GM12878 (cell line): Measurements from ENCODE around the gene ADAMTSL4. TPM values are rescaled to one million over a fixed set of nuclear protein-coding genes. Genes with fewer than 3 reads are reported as not detected.
A peak's percentile ranks its signal among the peaks of the same experiment; 100 is the strongest.

Experiments
- ATAC-seq: fragments of 200-7000 bp; cut with Tn5 transposase; 3 replicates; pipeline ENCODE4 v1.9.1; 2020; ENCODE audit warnings: mild to moderate bottlenecking, moderate library complexity
- BruUV-seq: library from RNA; stranded (reverse); fragments of 400-500 nt; replicated peaks from 2 replicates; lab custom pipeline; 2021; lab: Mats Ljungman, UMichigan
- CTCF ChIA-PET: fragments of 300-600 bp; sonication (Branson Sonifier 250); formaldehyde crosslinking; extraction: SDS; loops from one replicate; lab custom pipeline; 2021; ENCODE audit warnings: inconsistent platforms; lab: Yijun Ruan, JAX
- POLR2A ChIA-PET: fragments of 350-600 bp; formaldehyde crosslinking; extraction: SDS; loops from one replicate; lab custom pipeline; 2021; ENCODE audit warnings: inconsistent platforms; lab: Charles Lee
- RAD21 ChIA-PET: fragments of 300-600 bp; sonication (Branson Sonifier 250); formaldehyde crosslinking; loops from one replicate; lab custom pipeline; 2023; ENCODE audit warnings: antibody characterized with exemption; ENCODE audit not compliant: unreplicated experiment; lab: Charles Lee
- SMC1A ChIA-PET: fragments of 300-600 bp; sonication (Branson Sonifier 250); formaldehyde crosslinking; loops from one replicate; lab custom pipeline; 2023; ENCODE audit not compliant: unreplicated experiment, uncharacterized antibody; lab: Charles Lee
- DNase-seq: peaks from one replicate; pipeline ENCODE4 v3.0.0-alpha.2; 2011; ENCODE audit warnings: low read depth, low spot score
- FAIRE-seq: peaks from 3 replicates; lab custom pipeline; 2011; peaks lifted over from hg19 to GRCh38; lab: Jason Lieb, UNC
- H2AFZ ChIP-seq: 2 replicates; pipeline ENCODE4 v1.6.0; 2011; ENCODE audit warnings: low read depth, low read length, control low read depth; ENCODE audit not compliant: control insufficient read depth
- H3K27ac ChIP-seq: 2 replicates; pipeline ENCODE4 v1.5.1; 2011; ENCODE audit warnings: control low read depth; ENCODE audit not compliant: control insufficient read depth, insufficient read depth
- H3K27me3 ChIP-seq, 2 experiments: replicated peaks in 1 of 2; 2 replicates each; pipeline versions ENCODE4 v1.6.0 to v1.6.1; 2011; ENCODE audit warnings: low read length in 1 of 2; ENCODE audit not compliant: control insufficient read depth in 2 of 2, insufficient read depth in 2 of 2
- H3K36me3 ChIP-seq, 2 experiments: 2 replicates each; pipeline ENCODE4 v1.5.1; 2011; ENCODE audit warnings: low read length in 1 of 2; ENCODE audit not compliant: control insufficient read depth in 2 of 2, insufficient read depth in 2 of 2
- H3K4me1 ChIP-seq: 2 replicates; pipeline ENCODE4 v1.6.1; 2011; ENCODE audit warnings: mild to moderate bottlenecking, low read length, moderate library complexity, mixed read lengths; ENCODE audit not compliant: control insufficient read depth, insufficient read depth
- H3K4me2 ChIP-seq: 2 replicates; pipeline ENCODE4 v1.6.0; 2011; ENCODE audit warnings: control low read depth; ENCODE audit not compliant: control insufficient read depth, insufficient read depth
- H3K4me3 ChIP-seq: fragments of 200-600 bp; sonication (generic); 2 replicates; pipeline ENCODE4 v1.5.1; 2016
- H3K79me2 ChIP-seq: 2 replicates; pipeline ENCODE4 v1.6.0; 2011; ENCODE audit warnings: low read length; ENCODE audit not compliant: control insufficient read depth, insufficient read depth
- H3K9ac ChIP-seq: 2 replicates; pipeline ENCODE4 v1.8.0; 2011; ENCODE audit warnings: low read length, control low read depth, mixed read lengths; ENCODE audit not compliant: control insufficient read depth, insufficient read depth
- H3K9me3 ChIP-seq: replicated peaks from 3 replicates; pipeline ENCODE4 v1.5.1; 2011; ENCODE audit warnings: mild to moderate bottlenecking, low read length; ENCODE audit not compliant: control insufficient read depth, insufficient read depth
- H4K20me1 ChIP-seq: 2 replicates; pipeline ENCODE4 v1.6.0; 2011; ENCODE audit not compliant: control insufficient read depth, insufficient read depth
- CHD2 ChIP-seq: IDR thresholded peaks from 2 replicates; pipeline ENCODE4 v1.6.1; 2011; ENCODE audit warnings: low read depth, low read length, improper control_type of control experiment, borderline replicate concordance
- EGR1 ChIP-seq, 2 experiments: IDR thresholded peaks; 1 replicate in 1 of 2; 2 replicates in 1 of 2; pipeline ENCODE4 v1.6.1; 2011 to 2012; ENCODE audit warnings: low read depth in 2 of 2, low read length in 2 of 2, borderline replicate concordance in 1 of 2, mild to moderate bottlenecking in 1 of 2, moderate library complexity in 1 of 2
- HDGF ChIP-seq: fragments of 450-650 bp; IDR thresholded peaks from 2 replicates; pipeline ENCODE4 v1.6.1; 2016; ENCODE audit warnings: antibody characterized with exemption
- NRF1 ChIP-seq: conservative IDR thresholded peaks from 2 replicates; pipeline ENCODE4 v1.6.1; 2011; ENCODE audit warnings: mild to moderate bottlenecking, low read depth, low read length, improper control_type of control experiment
- POLR2AphosphoS5 ChIP-seq: IDR thresholded peaks from 2 replicates; pipeline ENCODE4 v1.6.1; 2011; ENCODE audit warnings: mild to moderate bottlenecking, low read length, inconsistent platforms
- SMARCA5 ChIP-seq: fragments of 450-650 bp; IDR thresholded peaks from 2 replicates; pipeline ENCODE4 v1.6.1; 2017; ENCODE audit warnings: mild to moderate bottlenecking
- WGBS: methylation state at CpG from one replicate; pipeline ENCODE4 v1.1.6; 2016; ENCODE audit warnings: low lambda C conversion rate; ENCODE audit not compliant: insufficient replicate concordance, insufficient coverage; ENCODE audit errors: missing lambda C conversion rate; 5-methylcytosine and 5-hydroxymethylcytosine counted together
- in situ Hi-C: fragments of 300-500 bp; cut with MboI; formaldehyde crosslinking; loops from 9 replicates; pipeline ENCODE4 v1.14.3; 2018; ENCODE audit warnings: mixed read lengths
- intact Hi-C: fragments of 100-400 bp; cut with micrococcal nuclease; formaldehyde crosslinking; loops from one replicate; pipeline ENCODE4 v1.14.2; 2022; ENCODE audit not compliant: unreplicated experiment
- polyA plus RNA-seq, 11 experiments: library from polyadenylated mRNA; depleted of rRNA in 4 of 11; unstranded in 6 of 11; stranded (reverse) in 5 of 11; fragments of >200 nt; fragmentation: Nextera tagmentation in 4 of 11; fragmentation: Illumina TruSeq in 1 of 11; extraction: Ambion mirVana in 4 of 11; extraction: Trizol in 1 of 11; gene quantifications; 1 replicate in 1 of 11; 2 replicates in 10 of 11; pipeline versions ENCODE4 v1.2.1 to v1.2.3, GENCODE V29; 2011 to 2016; ENCODE audit warnings: inconsistent platforms in 2 of 11, missing spikeins in 2 of 11, low read depth in 1 of 11
- total RNA-seq, 4 experiments: library from RNA; depleted of rRNA in 3 of 4; stranded (reverse); fragments of >200 nt in 3 of 4; fragmentation: Illumina TruSeq in 1 of 4; extraction: Trizol in 1 of 4; gene quantifications; 2 replicates each; pipeline versions ENCODE4 v1.2.1 to v1.2.3, GENCODE V29; 2013 to 2021
- TF ChIP-seq, protein P1 (sequence below): IDR thresholded peaks from 2 replicates; pipeline ENCODE4 v1.6.1; 2011; ENCODE audit warnings: low read depth, low read length, improper control_type of control experiment, borderline replicate concordance
- TF ChIP-seq, protein P2 (sequence below): fragments of 450-650 bp; conservative IDR thresholded peaks from 2 replicates; pipeline ENCODE4 v1.6.1; 2017; ENCODE audit warnings: mild to moderate bottlenecking, moderate library complexity
- TF ChIP-seq, protein P3 (sequence below): fragments of 450-650 bp; IDR thresholded peaks from 2 replicates; pipeline ENCODE4 v1.6.1; 2016; ENCODE audit warnings: mild to moderate bottlenecking

Gene ADAMTSL4
- total and polyA plus RNA-seq, 10 of the 15 experiments (the other 5 are each of a cell fraction or from before 2014, with no cell fraction given): 0.04 to 0.15 (median 0.05) TPM; not detected in 5

DNA sequence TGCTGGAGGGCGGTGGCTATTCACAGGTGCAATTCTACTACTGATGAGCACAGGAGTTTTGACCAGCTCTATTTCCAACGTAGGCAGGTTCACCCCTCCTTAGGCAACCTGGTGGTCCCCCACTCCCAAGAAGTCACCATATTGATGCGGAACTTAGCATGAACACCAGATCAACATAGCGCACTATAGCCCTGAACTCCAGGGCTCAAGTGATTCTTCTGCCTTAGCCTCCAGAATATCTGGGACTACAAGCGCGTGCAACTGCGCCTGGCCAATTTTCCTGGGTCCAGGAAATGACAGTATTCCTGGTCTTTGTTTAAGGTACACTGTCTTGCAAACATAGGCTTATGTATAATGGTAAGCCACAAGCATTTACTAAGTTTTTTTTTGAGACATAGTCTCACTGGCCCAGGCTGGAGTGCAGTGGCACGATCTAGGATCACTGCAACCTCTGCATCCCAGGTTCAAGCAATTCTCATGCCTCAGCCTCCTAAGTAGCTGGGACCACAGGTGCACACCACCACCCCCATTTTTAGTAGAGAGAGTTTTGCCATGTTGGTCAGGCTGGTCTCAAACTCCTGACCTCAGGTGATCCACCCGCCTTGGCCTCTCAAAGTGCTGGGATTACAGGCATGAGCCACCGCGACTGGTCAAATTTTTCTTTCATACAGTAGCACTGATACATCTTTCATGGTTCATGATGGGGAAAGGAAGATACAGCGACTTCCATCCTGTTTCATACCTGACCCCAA lies 17.6 kb downstream of the ADAMTSL4 start:
- Histone ChIP-seq H3K9me3 (no peaks in the 10 kb centered on the region), H3K4me1 (peaks cover 64% of the 10 kb centered on the region), H3K27ac (peak overlapping the region; percentile 98), H4K20me1 (no peaks in the 10 kb centered on the region), H3K4me3 (peak overlapping the region; percentile 47; the same call in 1 of the 2 replicates), H2AFZ (no peak overlapping the region), H3K36me3 (0 out of 4 replicates have a peak, but pooled peaks cover 0 to 2% of the 10 kb centered on the region in 2 experiments), H3K27me3 (no peaks in the 10 kb centered on the region), H3K79me2 (peaks cover 62% of the 10 kb centered on the region), H3K4me2 (peak overlapping the region; percentile 96), H3K9ac (peak overlapping the region; percentile 77; the same call in 1 of the 2 replicates)
- no TSS peak for BruUV-seq
- SMC1A ChIA-PET: interaction anchor here (1.0 to 12.5 kb wide), 8 partner anchors 10 to 440 kb away, joined by 3 to 388 read pairs (median 4); partner anchors contain the start of genes CTSS, ENSA, GOLPH3L and MCL1
- TF ChIP-seq, protein P1, sequence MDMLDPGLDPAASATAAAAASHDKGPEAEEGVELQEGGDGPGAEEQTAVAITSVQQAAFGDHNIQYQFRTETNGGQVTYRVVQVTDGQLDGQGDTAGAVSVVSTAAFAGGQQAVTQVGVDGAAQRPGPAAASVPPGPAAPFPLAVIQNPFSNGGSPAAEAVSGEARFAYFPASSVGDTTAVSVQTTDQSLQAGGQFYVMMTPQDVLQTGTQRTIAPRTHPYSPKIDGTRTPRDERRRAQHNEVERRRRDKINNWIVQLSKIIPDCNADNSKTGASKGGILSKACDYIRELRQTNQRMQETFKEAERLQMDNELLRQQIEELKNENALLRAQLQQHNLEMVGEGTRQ: no peak
- TF ChIP-seq EGR1 (IDR thresholded peaks at IDR 0.05; ENCODE audit: borderline replicate concordance in 1 of 2, low read depth in 2 of 2, low read length in 2 of 2) (no peak; a peak in 1 of 3 replicates), HDGF (peak; percentile 70; the same call in 1 of the 2 replicates), POLR2AphosphoS5 (peak; percentile 6; the same call in 1 of the 2 replicates), NRF1 (no peak), SMARCA5 (peak; percentile 81), CHD2 (0 out of 2 replicates have a peak, but pooled peaks have one; percentile 3)
- TF ChIP-seq, protein P2, sequence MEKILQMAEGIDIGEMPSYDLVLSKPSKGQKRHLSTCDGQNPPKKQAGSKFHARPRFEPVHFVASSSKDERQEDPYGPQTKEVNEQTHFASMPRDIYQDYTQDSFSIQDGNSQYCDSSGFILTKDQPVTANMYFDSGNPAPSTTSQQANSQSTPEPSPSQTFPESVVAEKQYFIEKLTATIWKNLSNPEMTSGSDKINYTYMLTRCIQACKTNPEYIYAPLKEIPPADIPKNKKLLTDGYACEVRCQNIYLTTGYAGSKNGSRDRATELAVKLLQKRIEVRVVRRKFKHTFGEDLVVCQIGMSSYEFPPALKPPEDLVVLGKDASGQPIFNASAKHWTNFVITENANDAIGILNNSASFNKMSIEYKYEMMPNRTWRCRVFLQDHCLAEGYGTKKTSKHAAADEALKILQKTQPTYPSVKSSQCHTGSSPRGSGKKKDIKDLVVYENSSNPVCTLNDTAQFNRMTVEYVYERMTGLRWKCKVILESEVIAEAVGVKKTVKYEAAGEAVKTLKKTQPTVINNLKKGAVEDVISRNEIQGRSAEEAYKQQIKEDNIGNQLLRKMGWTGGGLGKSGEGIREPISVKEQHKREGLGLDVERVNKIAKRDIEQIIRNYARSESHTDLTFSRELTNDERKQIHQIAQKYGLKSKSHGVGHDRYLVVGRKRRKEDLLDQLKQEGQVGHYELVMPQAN: peak; percentile 20; the same call in 1 of the 2 replicates
- TF ChIP-seq, protein P3, sequence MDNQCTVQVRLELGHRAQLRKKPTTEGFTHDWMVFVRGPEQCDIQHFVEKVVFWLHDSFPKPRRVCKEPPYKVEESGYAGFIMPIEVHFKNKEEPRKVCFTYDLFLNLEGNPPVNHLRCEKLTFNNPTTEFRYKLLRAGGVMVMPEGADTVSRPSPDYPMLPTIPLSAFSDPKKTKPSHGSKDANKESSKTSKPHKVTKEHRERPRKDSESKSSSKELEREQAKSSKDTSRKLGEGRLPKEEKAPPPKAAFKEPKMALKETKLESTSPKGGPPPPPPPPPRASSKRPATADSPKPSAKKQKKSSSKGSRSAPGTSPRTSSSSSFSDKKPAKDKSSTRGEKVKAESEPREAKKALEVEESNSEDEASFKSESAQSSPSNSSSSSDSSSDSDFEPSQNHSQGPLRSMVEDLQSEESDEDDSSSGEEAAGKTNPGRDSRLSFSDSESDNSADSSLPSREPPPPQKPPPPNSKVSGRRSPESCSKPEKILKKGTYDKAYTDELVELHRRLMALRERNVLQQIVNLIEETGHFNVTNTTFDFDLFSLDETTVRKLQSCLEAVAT: no peak
- no peak for FAIRE-seq
- in situ Hi-C loops: loop anchor here (5.0 kb wide), 1 partner anchor 46 kb away; no protein-coding TSS in a partner anchor
- POLR2A ChIA-PET: interaction anchor here (1.3 to 11.4 kb wide), 8 partner anchors 10 to 130 kb away, joined by 3 to 324 read pairs (median 10); partner anchors contain the start of genes ENSA, GOLPH3L and MCL1
- no peak for DNase-seq
- ATAC-seq: no peak
- 59% methylated on average over 12 of the region's 12 CpGs for WGBS
- intact Hi-C loops: no loop called here
- RAD21 ChIA-PET: interaction anchor here (1.2 to 12.1 kb wide), 8 partner anchors 10 to 131 kb away, joined by 3 to 387 read pairs (median 10); partner anchors contain the start of genes ENSA and MCL1
- CTCF ChIA-PET: interaction anchor here (0.9 to 13.7 kb wide), 6 partner anchors 9 to 127 kb away, joined by 3 to 390 read pairs (median 4); partner anchors contain the start of genes ENSA and MCL1
